DOHH2 (cell line): Measurements from ENCODE around the gene SLC39A12.
"Not testable (repeated sequence)": the region's sequence is repeated elsewhere in the genome, so short reads cannot be mapped to it uniquely, and the experiment has no call there.

Source experiments
- EZH2phosphoT487 ChIP-seq: fragments of 200-600 bp; sonication (generic); IDR thresholded peaks from 2 replicates; pipeline ENCODE4 v1.6.1; 2017; ENCODE audit warnings: borderline replicate concordance, mild to moderate bottlenecking, antibody characterized with exemption, low read length, moderate library complexity, mixed read lengths
- TF ChIP-seq, protein P1 (sequence below): fragments of 200-600 bp; sonication (generic); IDR thresholded peaks from one replicate; pipeline ENCODE4 v1.5.1; 2014; ENCODE audit warnings: antibody characterized with exemption, mild to moderate bottlenecking, low read depth, low read length; ENCODE audit not compliant: poor library complexity, severe bottlenecking

- TF ChIP-seq, protein P1, sequence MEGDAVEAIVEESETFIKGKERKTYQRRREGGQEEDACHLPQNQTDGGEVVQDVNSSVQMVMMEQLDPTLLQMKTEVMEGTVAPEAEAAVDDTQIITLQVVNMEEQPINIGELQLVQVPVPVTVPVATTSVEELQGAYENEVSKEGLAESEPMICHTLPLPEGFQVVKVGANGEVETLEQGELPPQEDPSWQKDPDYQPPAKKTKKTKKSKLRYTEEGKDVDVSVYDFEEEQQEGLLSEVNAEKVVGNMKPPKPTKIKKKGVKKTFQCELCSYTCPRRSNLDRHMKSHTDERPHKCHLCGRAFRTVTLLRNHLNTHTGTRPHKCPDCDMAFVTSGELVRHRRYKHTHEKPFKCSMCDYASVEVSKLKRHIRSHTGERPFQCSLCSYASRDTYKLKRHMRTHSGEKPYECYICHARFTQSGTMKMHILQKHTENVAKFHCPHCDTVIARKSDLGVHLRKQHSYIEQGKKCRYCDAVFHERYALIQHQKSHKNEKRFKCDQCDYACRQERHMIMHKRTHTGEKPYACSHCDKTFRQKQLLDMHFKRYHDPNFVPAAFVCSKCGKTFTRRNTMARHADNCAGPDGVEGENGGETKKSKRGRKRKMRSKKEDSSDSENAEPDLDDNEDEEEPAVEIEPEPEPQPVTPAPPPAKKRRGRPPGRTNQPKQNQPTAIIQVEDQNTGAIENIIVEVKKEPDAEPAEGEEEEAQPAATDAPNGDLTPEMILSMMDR, result not testable (repeated sequence)
- TF ChIP-seq EZH2phosphoT487, result not testable (repeated sequence)
Measured at GRCh38 chr10:17950269-17950668, 1.4 kb upstream of the SLC39A12 start.
